ENCODE results near the gene AIFM2. TPM values are rescaled to one million over a fixed set of nuclear protein-coding genes. Genes with fewer than 3 reads are reported as not detected.

Gene AIFM2
- total RNA-seq, 4 donors from 2014 or later = 18.7 to 29.2 (median 23.8) TPM

GRCh38 chr10:70135046-70135445 is 2.4 kb upstream of the AIFM2 start:
- no peaks in the 10 kb centered on the region for H3K9me3 ChIP-seq
- no peaks in the 10 kb centered on the region for H3K27me3 ChIP-seq
- peaks cover 0 to 13% (median 0%) of the 10 kb centered on the region in 4 donors for H3K4me1 ChIP-seq
- H3K36me3 ChIP-seq = peaks cover 0 to 5% (median 0%) of the 10 kb centered on the region in 3 donors
- H3K4me3 ChIP-seq = no peak overlapping the region
- TF ChIP-seq POLR2A (IDR thresholded peaks at IDR 0.05) = no peak
- TF ChIP-seq, protein P1, sequence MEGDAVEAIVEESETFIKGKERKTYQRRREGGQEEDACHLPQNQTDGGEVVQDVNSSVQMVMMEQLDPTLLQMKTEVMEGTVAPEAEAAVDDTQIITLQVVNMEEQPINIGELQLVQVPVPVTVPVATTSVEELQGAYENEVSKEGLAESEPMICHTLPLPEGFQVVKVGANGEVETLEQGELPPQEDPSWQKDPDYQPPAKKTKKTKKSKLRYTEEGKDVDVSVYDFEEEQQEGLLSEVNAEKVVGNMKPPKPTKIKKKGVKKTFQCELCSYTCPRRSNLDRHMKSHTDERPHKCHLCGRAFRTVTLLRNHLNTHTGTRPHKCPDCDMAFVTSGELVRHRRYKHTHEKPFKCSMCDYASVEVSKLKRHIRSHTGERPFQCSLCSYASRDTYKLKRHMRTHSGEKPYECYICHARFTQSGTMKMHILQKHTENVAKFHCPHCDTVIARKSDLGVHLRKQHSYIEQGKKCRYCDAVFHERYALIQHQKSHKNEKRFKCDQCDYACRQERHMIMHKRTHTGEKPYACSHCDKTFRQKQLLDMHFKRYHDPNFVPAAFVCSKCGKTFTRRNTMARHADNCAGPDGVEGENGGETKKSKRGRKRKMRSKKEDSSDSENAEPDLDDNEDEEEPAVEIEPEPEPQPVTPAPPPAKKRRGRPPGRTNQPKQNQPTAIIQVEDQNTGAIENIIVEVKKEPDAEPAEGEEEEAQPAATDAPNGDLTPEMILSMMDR (IDR thresholded peaks at IDR 0.05) = no peak
- DNase-seq = peak in 1 of 3 donors; percentile 27
- no peak overlapping the region for H3K27ac ChIP-seq

- peak overlapping the region in 2 of 4 donors; percentile 77 to 92 for H3K27ac ChIP-seq
- no peaks in the 10 kb centered on the region for H3K36me3 ChIP-seq
- TF ChIP-seq, protein P1 (IDR thresholded peaks at IDR 0.05) = no peak
- no peak for TF ChIP-seq POLR2A (IDR thresholded peaks at IDR 0.05)
- no peaks in the 10 kb centered on the region for H3K9me3 ChIP-seq
- DNase-seq = peak in 1 of 3 donors; percentile 43
- H3K4me1 ChIP-seq = peaks cover 0 to 13% (median 0%) of the 10 kb centered on the region in 4 donors
- peak overlapping the region in 3 of 4 donors; percentile 48 to 84 (median 58) for H3K4me3 ChIP-seq
- no peaks in the 10 kb centered on the region for H3K27me3 ChIP-seq
Observed at GRCh38 chr10:70131560-70131937, 1.1 kb downstream of the AIFM2 start.

GRCh38 chr10:70130878-70131559 is 1.6 kb downstream of the AIFM2 start:
- Histone ChIP-seq H3K27me3 (no peaks in the 10 kb centered on the region), H3K9me3 (no peaks in the 10 kb centered on the region), H3K4me1 (peaks cover 0 to 13% (median 0%) of the 10 kb centered on the region in 4 donors), H3K4me3 (peak overlapping the region in 3 of 4 donors; percentile 48 to 84 (median 58)), H3K27ac (peak overlapping the region in 2 of 4 donors; percentile 77 to 92), H3K36me3 (no peaks in the 10 kb centered on the region)
- no peak for TF ChIP-seq POLR2A (IDR thresholded peaks at IDR 0.05)
- TF ChIP-seq, protein P1 (IDR thresholded peaks at IDR 0.05) = no peak
- peak in 2 of 3 donors; percentile 38 to 53 for DNase-seq

GRCh38 chr10:70126700-70127395 is 5.8 kb downstream of the AIFM2 start:
- Histone ChIP-seq H3K27me3 (no peaks in the 10 kb centered on the region), H3K36me3 (peaks cover 0 to 21% (median 0%) of the 10 kb centered on the region in 3 donors), H3K4me1 (peaks cover 0 to 10% (median 0%) of the 10 kb centered on the region in 4 donors), H3K4me3 (no peak overlapping the region), H3K27ac (no peak overlapping the region), H3K9me3 (no peaks in the 10 kb centered on the region)
- DNase-seq = no peak
- TF ChIP-seq, protein P1 (IDR thresholded peaks at IDR 0.05) = no peak
- TF ChIP-seq POLR2A (IDR thresholded peaks at IDR 0.05) = no peak

GRCh38 chr10:70125918-70126552 is 6.6 kb downstream of the AIFM2 start:
- Histone ChIP-seq H3K27ac (no peak overlapping the region), H3K36me3 (peaks cover 0 to 21% (median 0%) of the 10 kb centered on the region in 3 donors), H3K4me1 (peaks cover 0 to 2% (median 0%) of the 10 kb centered on the region in 4 donors), H3K4me3 (no peak overlapping the region), H3K27me3 (no peaks in the 10 kb centered on the region), H3K9me3 (no peaks in the 10 kb centered on the region)
- no peak for DNase-seq
- TF ChIP-seq, protein P1 (IDR thresholded peaks at IDR 0.05) = no peak
- TF ChIP-seq POLR2A (IDR thresholded peaks at IDR 0.05) = no peak

All from Peyer's patch (tissue), 4 donors.